ENCODE results near the gene CYB5A. TPM values are rescaled to one million over a fixed set of nuclear protein-coding genes. Genes with fewer than 3 reads are reported as not detected.
"Not testable (repeated sequence)": the region's sequence is repeated elsewhere in the genome, so short reads cannot be mapped to it uniquely, and the experiment has no call there.

The CYB5A gene
- total RNA-seq, 1 donor from 2014 or later, result 84.1 TPM

DNA sequence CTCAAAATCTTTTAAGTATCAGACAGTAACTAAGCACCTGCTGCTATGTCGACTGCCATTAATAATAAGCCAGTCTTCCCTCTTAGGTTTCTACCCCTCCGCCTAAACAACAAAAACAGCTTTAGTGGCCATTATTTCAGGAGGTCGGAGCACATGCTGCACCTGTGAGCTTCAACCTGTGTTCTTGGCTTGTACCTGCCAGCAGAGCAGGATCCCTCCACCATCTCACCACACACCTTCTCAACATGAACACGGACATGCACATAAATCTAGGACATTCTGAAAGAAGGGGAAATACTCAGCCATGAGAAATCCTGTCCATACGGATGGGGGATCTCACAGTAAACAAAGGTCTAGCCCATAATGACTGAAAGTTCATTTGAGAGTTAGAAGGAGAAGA, 3.7 kb downstream of the CYB5A start:
- Histone ChIP-seq H3K27me3 (ENCODE audit: control insufficient read depth, insufficient read depth, low read length) (no peaks in the 10 kb centered on the region), H3K36me3 (ENCODE audit: control insufficient read depth, insufficient read depth, low read length) (no peaks in the 10 kb centered on the region), H3K4me3 (ENCODE audit: low read depth, low read length) (no peak overlapping the region)
- TF ChIP-seq, protein P1, sequence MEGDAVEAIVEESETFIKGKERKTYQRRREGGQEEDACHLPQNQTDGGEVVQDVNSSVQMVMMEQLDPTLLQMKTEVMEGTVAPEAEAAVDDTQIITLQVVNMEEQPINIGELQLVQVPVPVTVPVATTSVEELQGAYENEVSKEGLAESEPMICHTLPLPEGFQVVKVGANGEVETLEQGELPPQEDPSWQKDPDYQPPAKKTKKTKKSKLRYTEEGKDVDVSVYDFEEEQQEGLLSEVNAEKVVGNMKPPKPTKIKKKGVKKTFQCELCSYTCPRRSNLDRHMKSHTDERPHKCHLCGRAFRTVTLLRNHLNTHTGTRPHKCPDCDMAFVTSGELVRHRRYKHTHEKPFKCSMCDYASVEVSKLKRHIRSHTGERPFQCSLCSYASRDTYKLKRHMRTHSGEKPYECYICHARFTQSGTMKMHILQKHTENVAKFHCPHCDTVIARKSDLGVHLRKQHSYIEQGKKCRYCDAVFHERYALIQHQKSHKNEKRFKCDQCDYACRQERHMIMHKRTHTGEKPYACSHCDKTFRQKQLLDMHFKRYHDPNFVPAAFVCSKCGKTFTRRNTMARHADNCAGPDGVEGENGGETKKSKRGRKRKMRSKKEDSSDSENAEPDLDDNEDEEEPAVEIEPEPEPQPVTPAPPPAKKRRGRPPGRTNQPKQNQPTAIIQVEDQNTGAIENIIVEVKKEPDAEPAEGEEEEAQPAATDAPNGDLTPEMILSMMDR (IDR thresholded peaks at IDR 0.05; ENCODE audit: insufficient read depth, low read length, poor library complexity, severe bottlenecking), result no peak
- no peak for DNase-seq (ENCODE audit: low read depth)

DNA sequence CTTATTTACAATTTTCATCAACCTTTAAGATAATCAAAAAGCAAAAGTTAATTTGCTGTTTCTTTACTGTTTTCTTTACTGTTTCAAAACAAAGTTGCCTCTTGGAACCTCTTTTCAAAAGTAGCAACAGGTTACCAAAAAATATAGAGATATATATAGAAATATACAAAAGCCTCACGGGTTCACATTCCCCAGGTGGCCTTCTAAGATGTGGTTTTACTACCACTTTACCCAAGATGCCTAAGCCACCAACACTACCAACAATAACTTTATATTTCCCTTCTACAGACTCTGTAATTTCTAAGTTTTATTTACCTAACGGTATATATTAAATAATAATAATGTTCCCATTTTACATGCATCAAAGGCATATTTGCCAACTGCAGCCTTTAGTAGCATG, 4.9 kb downstream of the CYB5A start:
- TF ChIP-seq, protein P1 (IDR thresholded peaks at IDR 0.05; ENCODE audit: insufficient read depth, low read length, poor library complexity, severe bottlenecking), result no peak
- H3K27me3 ChIP-seq (ENCODE audit: control insufficient read depth, insufficient read depth, low read length), result no peaks in the 10 kb centered on the region
- no peak for DNase-seq (ENCODE audit: low read depth)
- no peaks in the 10 kb centered on the region for H3K36me3 ChIP-seq (ENCODE audit: control insufficient read depth, insufficient read depth, low read length)
- no peak overlapping the region for H3K4me3 ChIP-seq (ENCODE audit: low read depth, low read length)

DNA sequence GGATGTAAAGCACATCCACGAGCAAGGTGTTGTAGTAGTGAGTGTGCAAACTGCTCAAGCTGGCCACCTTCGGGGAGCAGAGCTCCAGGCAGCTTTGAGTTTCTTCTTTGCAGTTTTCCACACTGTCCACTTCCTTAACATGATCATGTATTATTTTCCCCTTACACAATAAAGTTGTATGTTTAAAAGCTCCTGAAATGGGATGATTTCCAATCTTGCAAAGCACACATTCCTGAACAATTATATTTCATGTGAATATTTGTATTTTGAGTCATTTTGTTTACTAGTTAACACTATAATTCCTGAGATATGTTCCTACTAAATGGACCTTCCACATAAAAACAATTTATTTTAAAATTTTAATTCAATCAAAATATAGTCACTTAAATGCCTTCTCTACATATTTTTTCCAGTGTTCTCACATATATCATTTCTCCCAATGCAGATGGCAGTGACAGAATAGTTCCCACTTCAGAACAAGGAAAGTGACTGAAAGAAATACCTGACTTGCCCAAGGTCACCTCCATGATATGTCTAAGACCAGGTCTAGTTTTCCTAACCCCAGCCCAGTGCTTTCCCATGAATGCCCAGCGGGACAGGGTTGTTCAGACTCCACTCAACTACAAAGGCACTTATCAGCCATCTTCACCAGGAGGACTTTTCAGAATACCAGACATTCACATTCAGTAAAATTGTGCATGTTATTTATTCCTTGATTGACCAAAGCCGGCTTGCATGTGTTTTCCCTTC, 5.5 kb downstream of the CYB5A start:
- H3K4me3 ChIP-seq (ENCODE audit: low read depth, low read length), result no peak overlapping the region
- TF ChIP-seq, protein P1 (IDR thresholded peaks at IDR 0.05; ENCODE audit: insufficient read depth, low read length, poor library complexity, severe bottlenecking), result no peak

DNA sequence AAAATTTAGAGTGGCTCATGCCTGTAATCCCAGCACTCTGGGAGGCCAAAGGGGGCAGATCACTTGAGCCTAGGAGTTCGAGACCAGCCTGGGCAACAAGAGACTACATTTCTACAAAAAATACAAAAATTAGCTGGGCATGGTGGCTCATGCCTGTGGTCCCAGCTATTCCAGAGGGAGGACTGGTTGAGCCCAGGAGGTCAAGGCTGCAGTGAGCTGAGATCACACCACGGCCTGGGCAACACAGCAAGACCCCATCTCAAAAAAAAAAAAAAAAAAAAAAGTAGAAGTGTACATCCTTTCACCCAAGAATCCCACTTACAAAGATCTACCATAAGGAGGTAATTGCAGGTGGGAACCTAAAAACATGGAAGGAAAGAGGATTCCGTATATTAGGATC, 6.2 kb downstream of the CYB5A start:
- H3K36me3 ChIP-seq (ENCODE audit: control insufficient read depth, insufficient read depth, low read length); H3K27me3 ChIP-seq (ENCODE audit: control insufficient read depth, insufficient read depth, low read length); DNase-seq (ENCODE audit: low read depth); H3K4me3 ChIP-seq (ENCODE audit: low read depth, low read length): not testable (repeated sequence)

More for the DNA sequence above, 5.5 kb downstream of the CYB5A start:
- DNase-seq (ENCODE audit: low read depth), result no peak
- Histone ChIP-seq H3K36me3 (ENCODE audit: control insufficient read depth, insufficient read depth, low read length) (no peaks in the 10 kb centered on the region), H3K27me3 (ENCODE audit: control insufficient read depth, insufficient read depth, low read length) (no peaks in the 10 kb centered on the region)

DNA sequence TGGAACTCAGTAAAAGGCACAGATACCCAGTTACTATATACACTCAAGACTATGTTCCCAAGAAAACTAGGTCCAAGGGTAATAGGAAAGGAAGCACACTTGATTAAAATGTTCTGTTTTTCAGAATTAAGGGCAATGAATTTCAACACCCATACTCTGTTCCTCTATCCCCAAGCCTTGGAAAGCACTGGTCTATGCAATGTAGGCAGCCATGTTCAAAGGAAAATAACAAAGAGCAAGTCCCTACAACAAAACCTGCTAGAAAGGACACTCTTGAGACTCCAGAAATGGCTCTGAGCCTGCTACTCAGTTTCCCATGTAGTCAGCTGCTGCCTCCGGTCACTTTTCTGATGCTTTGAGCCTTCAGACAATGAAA, 6.8 kb downstream of the CYB5A start:
- DNase-seq (ENCODE audit: low read depth), result no peak
- Histone ChIP-seq H3K27me3 (ENCODE audit: control insufficient read depth, insufficient read depth, low read length) (no peaks in the 10 kb centered on the region), H3K36me3 (ENCODE audit: control insufficient read depth, insufficient read depth, low read length) (no peaks in the 10 kb centered on the region), H3K4me3 (ENCODE audit: low read depth, low read length) (no peak overlapping the region)
- TF ChIP-seq, protein P1 (IDR thresholded peaks at IDR 0.05; ENCODE audit: insufficient read depth, low read length, poor library complexity, severe bottlenecking), result no peak

DNA sequence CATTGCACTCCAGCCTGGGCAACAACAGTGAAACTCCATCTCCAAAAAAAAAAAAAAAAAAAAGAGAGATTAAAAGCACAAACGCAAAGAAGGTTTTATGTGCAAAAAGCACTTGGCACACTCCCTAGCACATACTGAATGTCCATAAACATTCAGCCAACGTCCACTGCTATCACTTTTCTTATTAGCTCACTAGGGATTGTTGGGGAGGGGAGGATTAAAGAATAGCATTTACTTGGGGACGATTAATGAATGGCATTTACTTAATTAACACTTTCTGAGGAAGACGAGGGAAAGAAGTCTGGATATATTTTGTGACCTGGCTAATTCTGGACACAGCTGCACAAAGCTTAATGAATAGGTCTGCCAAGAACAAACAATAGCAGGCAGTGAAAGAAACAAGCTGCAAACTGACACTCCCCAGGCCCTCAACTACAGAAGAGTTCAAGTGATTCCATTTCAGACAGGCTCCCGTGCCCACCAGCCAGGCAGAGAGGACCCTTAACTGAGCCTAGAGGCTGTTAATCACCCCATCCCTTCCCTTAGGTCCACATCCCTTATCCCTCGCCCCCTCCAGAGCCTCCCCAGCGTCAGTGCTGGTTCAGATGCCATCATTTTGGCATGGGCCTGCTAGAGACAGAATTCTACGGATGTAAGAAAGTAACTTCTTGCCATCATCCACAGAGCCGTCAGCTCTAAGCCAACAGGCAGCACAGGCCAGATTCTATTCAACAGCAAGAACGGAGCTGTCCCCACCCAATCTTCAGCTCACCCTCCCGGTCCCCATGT, 7.4 kb downstream of the CYB5A start:
- Histone ChIP-seq H3K27me3 (ENCODE audit: control insufficient read depth, insufficient read depth, low read length) (no peaks in the 10 kb centered on the region), H3K36me3 (ENCODE audit: control insufficient read depth, insufficient read depth, low read length) (no peaks in the 10 kb centered on the region), H3K4me3 (ENCODE audit: low read depth, low read length) (no peak overlapping the region)
- TF ChIP-seq, protein P1 (IDR thresholded peaks at IDR 0.05; ENCODE audit: insufficient read depth, low read length, poor library complexity, severe bottlenecking), result no peak
- DNase-seq (ENCODE audit: low read depth), result no peak

Measured in kidney epithelial cell (primary cell).